ENCODE results near the gene PLEKHH2.

The PLEKHH2 gene

GRCh38 chr2:43763091-43763490 is 126.0 kb downstream of the PLEKHH2 start:
- Histone ChIP-seq H3K4me1 (ENCODE audit: control insufficient read depth in 1 of 2, insufficient read depth in 1 of 2, low read depth in 1 of 2, low read length in 1 of 2) (peaks cover 10 to 11% of the 10 kb centered on the region in 2 experiments), H3K36me3 (no peaks in the 10 kb centered on the region), H3K27me3 (peaks cover 29% of the 10 kb centered on the region), H3K9me3 (no peaks in the 10 kb centered on the region), H3K4me3 (ENCODE audit: low read depth in 1 of 2, low read length in 1 of 2) (no peak overlapping the region), H3K27ac (no peak overlapping the region)
- TF ChIP-seq CTCF (IDR thresholded peaks at IDR 0.05): no peak

- Histone ChIP-seq H3K4me1 (ENCODE audit: control insufficient read depth in 1 of 2, insufficient read depth in 1 of 2, low read depth in 1 of 2, low read length in 1 of 2) (peaks cover 10 to 11% of the 10 kb centered on the region in 2 experiments), H3K27me3 (peaks cover 35% of the 10 kb centered on the region), H3K9me3 (no peaks in the 10 kb centered on the region), H3K4me3 (ENCODE audit: low read depth in 1 of 2, low read length in 1 of 2) (no peak overlapping the region), H3K36me3 (no peaks in the 10 kb centered on the region), H3K27ac (no peak overlapping the region)
- no peak for TF ChIP-seq CTCF (IDR thresholded peaks at IDR 0.05)
Observed at GRCh38 chr2:43764086-43764705, 127.1 kb downstream of the PLEKHH2 start.

- H3K27ac ChIP-seq: no peak overlapping the region
- TF ChIP-seq CTCF (IDR thresholded peaks at IDR 0.05): no peak
- H3K9me3 ChIP-seq: no peaks in the 10 kb centered on the region
- peaks cover 40% of the 10 kb centered on the region for H3K27me3 ChIP-seq
- no peaks in the 10 kb centered on the region for H3K36me3 ChIP-seq
- no peak overlapping the region for H3K4me3 ChIP-seq (ENCODE audit: low read depth in 1 of 2, low read length in 1 of 2)
- H3K4me1 ChIP-seq (ENCODE audit: control insufficient read depth in 1 of 2, insufficient read depth in 1 of 2, low read depth in 1 of 2, low read length in 1 of 2): peaks cover 3 to 4% of the 10 kb centered on the region in 2 experiments
Observed at GRCh38 chr2:43766006-43766405, 128.9 kb downstream of the PLEKHH2 start.

GRCh38 chr2:43773876-43774613 is 137.0 kb downstream of the PLEKHH2 start, which contains the start of gene DYNC2LI1:
DYNC2LI1 (plus strand) TSS chr2:43774039; CDS start chr2:43774139, 100 bp downstream.
- Histone ChIP-seq H3K27me3 (peaks cover 4% of the 10 kb centered on the region), H3K4me1 (ENCODE audit: control insufficient read depth in 1 of 2, insufficient read depth in 1 of 2, low read depth in 1 of 2, low read length in 1 of 2) (peaks cover 9 to 16% of the 10 kb centered on the region in 2 experiments), H3K9me3 (no peaks in the 10 kb centered on the region), H3K27ac (no peak within 1 kb of the TSS), H3K36me3 (no peaks in the 10 kb centered on the region), H3K4me3 (ENCODE audit: low read depth in 1 of 2, low read length in 1 of 2) (peak within 1 kb of the TSS; percentile 64 to 77)
- TF ChIP-seq CTCF (IDR thresholded peaks at IDR 0.05): no peak

- Histone ChIP-seq H3K27ac (no peak overlapping the region), H3K27me3 (peaks cover 4% of the 10 kb centered on the region), H3K4me3 (ENCODE audit: low read depth in 1 of 2, low read length in 1 of 2) (peak overlapping the region; percentile 64 to 77), H3K9me3 (no peaks in the 10 kb centered on the region), H3K36me3 (no peaks in the 10 kb centered on the region), H3K4me1 (ENCODE audit: control insufficient read depth in 1 of 2, insufficient read depth in 1 of 2, low read depth in 1 of 2, low read length in 1 of 2) (peaks cover 9 to 16% of the 10 kb centered on the region in 2 experiments)
- TF ChIP-seq CTCF (IDR thresholded peaks at IDR 0.05): no peak
Observed at GRCh38 chr2:43774617-43775016, 137.6 kb downstream of the PLEKHH2 start.
